ENCODE measurements around the gene MTARC2. TPM values are rescaled to one million over a fixed set of nuclear protein-coding genes. Genes with fewer than 3 reads are reported as not detected.

MTARC2 gene
- total RNA-seq, 1 experiment from 2014 or later, result 13.3 TPM

DNA sequence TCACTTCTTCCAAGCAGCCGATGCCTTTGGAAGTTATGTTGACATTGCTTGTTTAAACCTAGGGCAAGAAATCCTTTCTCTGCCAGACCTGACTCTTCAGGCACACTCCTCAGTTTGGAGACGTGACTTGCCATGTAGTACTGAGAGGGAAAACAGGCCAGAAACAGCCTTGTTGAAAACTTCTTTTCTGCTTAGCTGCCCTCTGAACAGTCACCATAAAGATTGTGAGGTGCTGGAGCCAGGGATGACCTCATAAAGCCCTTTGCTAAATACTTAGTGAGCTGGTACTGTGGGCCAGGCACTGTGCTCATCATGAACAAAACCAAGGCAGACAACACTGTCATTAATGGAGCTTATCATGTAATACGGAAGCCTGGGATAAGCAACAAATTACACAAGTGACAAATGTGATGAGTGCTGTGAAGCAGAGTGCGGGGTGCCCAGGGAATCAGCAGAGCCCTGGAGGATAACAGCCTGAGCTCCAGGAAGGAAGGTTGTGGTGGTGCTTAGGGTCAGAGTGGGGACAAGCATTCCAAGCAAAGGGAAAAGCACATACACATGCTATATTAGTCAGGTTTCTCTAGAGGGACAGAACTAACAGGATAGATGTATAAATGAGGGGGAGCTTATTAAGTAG, 80.9 kb downstream of the MTARC2 start:
- no peaks in the 10 kb centered on the region for H3K27me3 ChIP-seq (ENCODE audit: low read length)
- ChIA-PET POLR2A (ENCODE audit: unreplicated experiment) (no interaction called here), CTCF (no interaction called here)
- no peak overlapping the region for H3K4me3 ChIP-seq (ENCODE audit: low read length)
- no peaks in the 10 kb centered on the region for H3K79me2 ChIP-seq (ENCODE audit: low read length)
- ATAC-seq (no peak), DNase-seq (no peak)
- H3K36me3 ChIP-seq (ENCODE audit: low read depth, low read length), result no peaks in the 10 kb centered on the region
- no TSS peak for BruUV-seq (replicated peaks)
- H3K9ac ChIP-seq (ENCODE audit: low read length), result no peak overlapping the region
- H3K27ac ChIP-seq (ENCODE audit: low read length), result no peak overlapping the region
- H3K4me1 ChIP-seq (ENCODE audit: insufficient read depth, low read length), result no peaks in the 10 kb centered on the region
- no peaks in the 10 kb centered on the region for H4K20me1 ChIP-seq (ENCODE audit: low read length)
- H3K4me2 ChIP-seq (ENCODE audit: low read length), result no peak overlapping the region
- H2AFZ ChIP-seq (ENCODE audit: low read length), result no peak overlapping the region
- no peaks in the 10 kb centered on the region for H3F3A ChIP-seq (ENCODE audit: low read length, unreplicated experiment)
- intact Hi-C loops (cut with micrococcal nuclease), result no loop called here
- no peak for TF ChIP-seq EZH2phosphoT487 (IDR thresholded peaks at IDR 0.05; ENCODE audit: borderline replicate concordance, low read length)
- no peak for TF ChIP-seq EZH2 (IDR thresholded peaks at IDR 0.05; ENCODE audit: low read length, unreplicated experiment)
- TF ChIP-seq, protein P1, sequence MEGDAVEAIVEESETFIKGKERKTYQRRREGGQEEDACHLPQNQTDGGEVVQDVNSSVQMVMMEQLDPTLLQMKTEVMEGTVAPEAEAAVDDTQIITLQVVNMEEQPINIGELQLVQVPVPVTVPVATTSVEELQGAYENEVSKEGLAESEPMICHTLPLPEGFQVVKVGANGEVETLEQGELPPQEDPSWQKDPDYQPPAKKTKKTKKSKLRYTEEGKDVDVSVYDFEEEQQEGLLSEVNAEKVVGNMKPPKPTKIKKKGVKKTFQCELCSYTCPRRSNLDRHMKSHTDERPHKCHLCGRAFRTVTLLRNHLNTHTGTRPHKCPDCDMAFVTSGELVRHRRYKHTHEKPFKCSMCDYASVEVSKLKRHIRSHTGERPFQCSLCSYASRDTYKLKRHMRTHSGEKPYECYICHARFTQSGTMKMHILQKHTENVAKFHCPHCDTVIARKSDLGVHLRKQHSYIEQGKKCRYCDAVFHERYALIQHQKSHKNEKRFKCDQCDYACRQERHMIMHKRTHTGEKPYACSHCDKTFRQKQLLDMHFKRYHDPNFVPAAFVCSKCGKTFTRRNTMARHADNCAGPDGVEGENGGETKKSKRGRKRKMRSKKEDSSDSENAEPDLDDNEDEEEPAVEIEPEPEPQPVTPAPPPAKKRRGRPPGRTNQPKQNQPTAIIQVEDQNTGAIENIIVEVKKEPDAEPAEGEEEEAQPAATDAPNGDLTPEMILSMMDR (conservative IDR thresholded peaks at IDR 0.05; ENCODE audit: low read depth, low read length), result no peak
- H3K9me2 ChIP-seq (replicated peaks; ENCODE audit: low read length), result no peaks in the 10 kb centered on the region
- H3K9me3 ChIP-seq (ENCODE audit: low read length), result no peaks in the 10 kb centered on the region

DNA sequence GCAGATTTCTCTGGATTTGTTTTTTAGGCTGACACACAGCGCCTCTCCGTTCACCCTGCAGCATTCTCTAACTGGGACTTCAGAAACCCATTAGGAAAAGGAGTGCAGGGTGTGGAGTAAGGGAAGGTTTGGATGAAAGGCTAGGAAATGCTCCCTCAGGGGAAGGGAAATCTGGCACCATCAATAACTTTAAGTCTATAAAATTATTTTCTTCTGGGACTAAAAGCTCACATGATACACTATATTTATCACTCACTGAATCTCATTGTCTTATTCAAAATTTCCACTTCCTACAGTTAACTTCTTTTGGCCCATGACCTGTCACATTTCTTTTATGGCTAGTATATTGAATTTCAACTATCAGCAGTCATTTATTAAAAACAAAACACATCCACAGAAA, 85.3 kb downstream of the MTARC2 start:
- no peak for DNase-seq
- CTCF ChIA-PET, result interaction anchor here (0.8 kb wide), 1 partner anchor 430 kb away, joined by 5 read pairs; no protein-coding TSS in a partner anchor
- H3K4me1 ChIP-seq (ENCODE audit: insufficient read depth, low read length), result no peaks in the 10 kb centered on the region

More for the DNA sequence above, 85.3 kb downstream of the MTARC2 start:
- intact Hi-C loops (cut with micrococcal nuclease), result no loop called here
- Histone ChIP-seq H3K9me3 (ENCODE audit: low read length) (no peaks in the 10 kb centered on the region), H3K27ac (ENCODE audit: low read length) (no peak overlapping the region), H3K9me2 (replicated peaks; ENCODE audit: low read length) (no peaks in the 10 kb centered on the region), H3K9ac (ENCODE audit: low read length) (no peak overlapping the region), H3F3A (ENCODE audit: low read length, unreplicated experiment) (no peaks in the 10 kb centered on the region), H2AFZ (ENCODE audit: low read length) (no peak overlapping the region), H3K79me2 (ENCODE audit: low read length) (no peaks in the 10 kb centered on the region), H3K27me3 (ENCODE audit: low read length) (no peaks in the 10 kb centered on the region), H3K4me3 (ENCODE audit: low read length) (no peak overlapping the region), H3K4me2 (ENCODE audit: low read length) (no peak overlapping the region), H3K36me3 (ENCODE audit: low read depth, low read length) (no peaks in the 10 kb centered on the region), H4K20me1 (ENCODE audit: low read length) (no peaks in the 10 kb centered on the region)
- ATAC-seq, result no peak
- BruUV-seq (replicated peaks), result no TSS peak
- POLR2A ChIA-PET (ENCODE audit: unreplicated experiment), result no interaction called here
- no peak for TF ChIP-seq EZH2 (IDR thresholded peaks at IDR 0.05; ENCODE audit: low read length, unreplicated experiment)
- TF ChIP-seq EZH2phosphoT487 (IDR thresholded peaks at IDR 0.05; ENCODE audit: borderline replicate concordance, low read length), result no peak
- TF ChIP-seq, protein P1 (conservative IDR thresholded peaks at IDR 0.05; ENCODE audit: low read depth, low read length), result no peak

Other genes starting within 250 kb of the MTARC2 start
- 0.40 and 1.5 TPM in 2 replicates for gene MARK1, start 220.2 kb upstream of the MTARC2 start, total RNA-seq (2014; rRNA removed)
- gene C1orf115, start 58.0 kb upstream of the MTARC2 start, total RNA-seq (2014; rRNA removed), result 5.9 and 6.3 TPM in 2 replicates
- gene MTARC1, start 38.6 kb downstream of the MTARC2 start, total RNA-seq (2014; rRNA removed), result 48.5 and 50.2 TPM in 2 replicates
- 4.0 and 8.1 TPM in 2 replicates for gene HLX, start 131.1 kb downstream of the MTARC2 start, total RNA-seq (2014; rRNA removed)

Measured in PC-3 (cell line).